Tibial artery (tissue), 4 donors: ENCODE measurements around the gene DEPDC1B.
"Not testable (repeated sequence)": the region's sequence is repeated elsewhere in the genome, so short reads cannot be mapped to it uniquely, and the experiment has no call there.

Source experiments
- DNase-seq, 2 donors: peaks; one replicate each; pipeline ENCODE4 v3.0.0-alpha.2; 2019
- H3K27ac ChIP-seq, 2 donors: fragments of 200-600 bp; sonication (generic) in 1 of 2; 1 replicate in 1 of 2; 2 replicates in 1 of 2; pipeline ENCODE4 v1.5.1; 2018 to 2019; ENCODE audit warnings: mild to moderate bottlenecking in 1 of 2
- H3K27me3 ChIP-seq, 2 donors: fragments of 200-600 bp; sonication (generic) in 1 of 2; one replicate each; pipeline versions ENCODE4 v1.5.1 to v1.6.0; 2016 to 2019
- H3K36me3 ChIP-seq, 3 donors: fragments of 200-600 bp; sonication (generic) in 2 of 3; one replicate each; pipeline ENCODE4 v1.5.1; 2016 to 2019; ENCODE audit warnings: mild to moderate bottlenecking in 2 of 3
- H3K4me1 ChIP-seq, 4 donors: fragments of 200-600 bp; sonication (generic) in 2 of 4; 1 replicate in 3 of 4; 2 replicates in 1 of 4; pipeline ENCODE4 v1.5.1; 2016 to 2019
- H3K4me3 ChIP-seq, 2 donors: fragments of 200-600 bp; sonication (generic) in 1 of 2; 1 replicate in 1 of 2; 2 replicates in 1 of 2; pipeline ENCODE4 v1.5.1; 2018 to 2019; ENCODE audit warnings: mild to moderate bottlenecking in 2 of 2
- H3K9me3 ChIP-seq, 3 donors: fragments of 200-600 bp; sonication (generic) in 1 of 3; one replicate each; pipeline ENCODE4 v1.5.1; 2016 to 2019
- CTCF ChIP-seq, 2 experiments: fragments of 200-600 bp in 1 of 2; fragments of 450-650 bp in 1 of 2; IDR thresholded peaks; one replicate each; pipeline ENCODE4 v1.5.1; 2017 to 2019; ENCODE audit warnings: antibody characterized with exemption in 2 of 2, mild to moderate bottlenecking in 1 of 2, moderate library complexity in 1 of 2
- intact Hi-C: fragments of 100-400 bp; cut with DNase I; formaldehyde crosslinking; loops from one replicate; pipeline ENCODE4 v1.15.0; 2023; ENCODE audit warnings: low total_unique reads

The DEPDC1B gene

GRCh38 chr5:60738461-60738860, 38.5 kb upstream of the DEPDC1B start:
- TF ChIP-seq CTCF (IDR thresholded peaks at IDR 0.05): no peak
- no peak for DNase-seq
- H3K36me3 ChIP-seq: no peaks in the 10 kb centered on the region

GRCh38 chr5:60730858-60731257, 30.9 kb upstream of the DEPDC1B start:
- intact Hi-C loops, H3K4me3 ChIP-seq, H3K27ac ChIP-seq, H3K36me3 ChIP-seq, H3K27me3 ChIP-seq, H3K9me3 ChIP-seq, H3K4me1 ChIP-seq, DNase-seq: not testable (repeated sequence)

More at GRCh38 chr5:60738461-60738860, 38.5 kb upstream of the DEPDC1B start:
- intact Hi-C loops: no loop called here
- no peaks in the 10 kb centered on the region for H3K27me3 ChIP-seq
- no peaks in the 10 kb centered on the region for H3K4me1 ChIP-seq
- no peak overlapping the region for H3K4me3 ChIP-seq
- peaks cover 0 to 8% (median 8%) of the 10 kb centered on the region in 3 donors for H3K9me3 ChIP-seq
- H3K27ac ChIP-seq: no peak overlapping the region

- Histone ChIP-seq H3K27ac (no peak overlapping the region), H3K9me3 (no peaks in the 10 kb centered on the region), H3K36me3 (no peaks in the 10 kb centered on the region), H3K4me1 (no peaks in the 10 kb centered on the region), H3K4me3 (no peak overlapping the region), H3K27me3 (peaks cover 0 to 5% of the 10 kb centered on the region in 2 donors)
- no peak for TF ChIP-seq CTCF (IDR thresholded peaks at IDR 0.05)
- intact Hi-C loops: no loop called here
- no peak for DNase-seq
Measured at GRCh38 chr5:60727033-60727679, 27.2 kb upstream of the DEPDC1B start.

GRCh38 chr5:60724126-60724525, 24.2 kb upstream of the DEPDC1B start:
- H3K36me3 ChIP-seq: no peaks in the 10 kb centered on the region
- no peak overlapping the region for H3K4me3 ChIP-seq
- H3K27ac ChIP-seq: no peak overlapping the region
- intact Hi-C loops: no loop called here
- no peak for DNase-seq
- no peak for TF ChIP-seq CTCF (IDR thresholded peaks at IDR 0.05)
- H3K4me1 ChIP-seq: no peaks in the 10 kb centered on the region
- H3K27me3 ChIP-seq: peaks cover 0 to 3% of the 10 kb centered on the region in 2 donors
- H3K9me3 ChIP-seq: no peaks in the 10 kb centered on the region

GRCh38 chr5:60722416-60722815, 22.4 kb upstream of the DEPDC1B start:
- Histone ChIP-seq H3K9me3 (no peaks in the 10 kb centered on the region), H3K4me1 (no peaks in the 10 kb centered on the region), H3K27ac (no peak overlapping the region), H3K27me3 (no peaks in the 10 kb centered on the region), H3K4me3 (no peak overlapping the region), H3K36me3 (no peaks in the 10 kb centered on the region)
- DNase-seq: no peak
- intact Hi-C loops: no loop called here
- TF ChIP-seq CTCF (IDR thresholded peaks at IDR 0.05): no peak

GRCh38 chr5:60719329-60719728, 19.4 kb upstream of the DEPDC1B start:
- peaks cover 0 to 5% (median 0%) of the 10 kb centered on the region in 3 donors for H3K9me3 ChIP-seq
- no peak overlapping the region for H3K4me3 ChIP-seq
- H3K36me3 ChIP-seq: no peaks in the 10 kb centered on the region
- H3K27ac ChIP-seq: no peak overlapping the region
- intact Hi-C loops: no loop called here
- no peak for DNase-seq
- no peak for TF ChIP-seq CTCF (IDR thresholded peaks at IDR 0.05)
- H3K4me1 ChIP-seq: no peaks in the 10 kb centered on the region
- no peaks in the 10 kb centered on the region for H3K27me3 ChIP-seq
